ENCODE measurements around the gene SH2D1B. TPM values are rescaled to one million over a fixed set of nuclear protein-coding genes. Genes with fewer than 3 reads are reported as not detected.

Gene SH2D1B
- total RNA-seq, 3 donors from 2014 or later, result 0.11 TPM; not detected in 2

DNA sequence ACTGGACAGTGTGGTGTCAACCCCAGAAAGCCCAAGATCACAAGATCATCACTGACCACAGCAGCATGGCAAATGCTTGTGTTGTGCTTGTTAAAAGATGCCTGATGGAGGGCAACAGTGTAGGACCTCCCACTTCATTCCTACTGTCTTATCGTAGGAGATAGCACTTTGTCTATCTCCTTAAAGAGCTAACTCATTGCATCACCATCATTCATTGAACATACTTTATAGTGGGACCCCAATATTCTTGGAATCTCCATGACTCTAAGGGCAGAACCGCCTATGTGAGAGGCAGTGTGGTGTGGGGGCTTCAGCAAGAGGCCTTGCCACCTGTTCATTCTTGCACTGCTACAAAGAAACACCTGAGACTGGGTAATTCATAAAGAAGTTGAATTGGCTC lies 5.0 kb upstream of the SH2D1B start:
- DNase-seq (no peak), ATAC-seq (no peak)
- H3K36me3 Mint-ChIP-seq (ENCODE audit: insufficient read depth), result no peaks in the 10 kb centered on the region
- H3K4me3 Mint-ChIP-seq, result no peak overlapping the region
- peaks cover 28% of the 10 kb centered on the region for H3K27me3 Mint-ChIP-seq (ENCODE audit: low read depth)
- no peaks in the 10 kb centered on the region for H3K4me1 Mint-ChIP-seq (ENCODE audit: low read depth)
- no peaks in the 10 kb centered on the region for H3K9me3 Mint-ChIP-seq

DNA sequence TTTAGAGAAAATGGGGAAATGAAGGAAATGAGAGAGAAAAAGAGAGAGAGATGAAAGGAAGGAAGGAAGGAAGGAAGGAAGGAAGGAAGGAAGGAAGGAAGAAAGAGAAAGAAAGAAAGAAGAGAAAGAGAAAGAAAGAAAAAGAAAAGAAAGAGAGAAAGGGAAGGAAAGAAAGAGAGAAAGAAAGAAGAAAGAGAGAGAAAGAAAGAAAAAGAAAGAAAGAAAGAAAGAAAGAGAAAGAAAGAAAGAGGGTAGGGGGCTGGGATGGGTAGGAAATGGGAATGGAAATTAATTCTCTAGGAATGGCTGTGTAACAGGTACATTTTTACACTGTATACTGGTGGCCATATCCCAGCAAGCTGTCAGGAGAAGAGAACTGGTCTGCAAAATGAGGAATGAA lies 4.3 kb upstream of the SH2D1B start:
- H3K4me3 Mint-ChIP-seq, result no peak overlapping the region
- ATAC-seq, result no peak
- peaks cover 26% of the 10 kb centered on the region for H3K27me3 Mint-ChIP-seq (ENCODE audit: low read depth)

DNA sequence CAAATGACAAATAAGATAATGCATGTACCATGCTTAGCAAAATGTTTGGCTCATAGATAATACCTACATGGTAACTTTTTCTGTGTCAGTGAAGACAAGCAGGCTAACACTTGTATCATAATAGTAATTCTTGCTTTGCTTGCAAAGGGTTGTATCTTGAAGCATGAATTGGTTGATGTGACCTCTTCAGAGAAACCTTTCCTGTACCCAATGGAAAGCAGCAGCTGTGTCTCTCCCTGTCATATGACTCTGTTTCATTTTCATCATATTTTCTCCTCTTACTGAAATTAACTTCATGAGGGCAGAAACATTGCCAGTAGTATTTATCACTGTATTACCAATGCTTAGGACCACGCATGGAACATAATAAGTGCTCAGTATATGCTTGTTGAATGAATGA lies 4.4 kb downstream of the SH2D1B start:
- DNase-seq, result no peak

More for the DNA sequence above, 4.3 kb upstream of the SH2D1B start:
- H3K9me3 Mint-ChIP-seq, result no peaks in the 10 kb centered on the region
- no peaks in the 10 kb centered on the region for H3K4me1 Mint-ChIP-seq (ENCODE audit: low read depth)
- no peaks in the 10 kb centered on the region for H3K36me3 Mint-ChIP-seq (ENCODE audit: insufficient read depth)
- no peak for DNase-seq

DNA sequence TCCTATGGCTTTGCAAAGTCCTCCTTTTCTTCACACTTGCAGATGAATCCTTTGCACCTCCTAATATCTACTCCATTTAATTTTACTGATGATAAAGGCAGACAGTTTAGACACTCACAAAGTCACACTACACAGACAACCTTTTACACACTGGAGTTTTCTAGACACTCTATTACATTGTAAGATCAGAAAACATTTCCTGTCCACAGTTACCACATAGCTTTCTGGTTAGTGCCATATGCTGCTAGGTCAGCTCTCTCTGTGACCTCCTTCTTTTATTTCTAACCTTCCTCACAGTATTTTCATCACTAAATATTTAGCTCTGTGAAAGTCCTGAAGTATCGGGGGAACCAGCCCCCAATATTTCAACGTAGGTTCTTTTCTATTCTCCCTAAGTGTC lies 5.1 kb downstream of the SH2D1B start:
- Mint-ChIP-seq H3K36me3 (ENCODE audit: insufficient read depth) (no peaks in the 10 kb centered on the region), H3K4me1 (ENCODE audit: low read depth) (no peaks in the 10 kb centered on the region), H3K27me3 (ENCODE audit: low read depth) (peaks cover 14% of the 10 kb centered on the region), H3K4me3 (peak overlapping the region; percentile 7), H3K9me3 (no peaks in the 10 kb centered on the region)
- DNase-seq, result no peak
- no peak for ATAC-seq

More for the DNA sequence above, 4.4 kb downstream of the SH2D1B start:
- peaks cover 10% of the 10 kb centered on the region for H3K27me3 Mint-ChIP-seq (ENCODE audit: low read depth)
- H3K4me3 Mint-ChIP-seq, result no peak overlapping the region
- H3K4me1 Mint-ChIP-seq (ENCODE audit: low read depth), result no peaks in the 10 kb centered on the region
- no peaks in the 10 kb centered on the region for H3K36me3 Mint-ChIP-seq (ENCODE audit: insufficient read depth)
- no peaks in the 10 kb centered on the region for H3K9me3 Mint-ChIP-seq
- no peak for ATAC-seq

- Mint-ChIP-seq H3K4me3 (no peak overlapping the region), H3K27me3 (ENCODE audit: low read depth) (peaks cover 12% of the 10 kb centered on the region), H3K4me1 (ENCODE audit: low read depth) (no peaks in the 10 kb centered on the region), H3K9me3 (no peaks in the 10 kb centered on the region), H3K36me3 (ENCODE audit: insufficient read depth) (no peaks in the 10 kb centered on the region)
- ATAC-seq, result no peak
- no peak for DNase-seq
These were observed 6.1 kb downstream of the SH2D1B start for GRCh38 chr1:162405800-162406199.

DNA sequence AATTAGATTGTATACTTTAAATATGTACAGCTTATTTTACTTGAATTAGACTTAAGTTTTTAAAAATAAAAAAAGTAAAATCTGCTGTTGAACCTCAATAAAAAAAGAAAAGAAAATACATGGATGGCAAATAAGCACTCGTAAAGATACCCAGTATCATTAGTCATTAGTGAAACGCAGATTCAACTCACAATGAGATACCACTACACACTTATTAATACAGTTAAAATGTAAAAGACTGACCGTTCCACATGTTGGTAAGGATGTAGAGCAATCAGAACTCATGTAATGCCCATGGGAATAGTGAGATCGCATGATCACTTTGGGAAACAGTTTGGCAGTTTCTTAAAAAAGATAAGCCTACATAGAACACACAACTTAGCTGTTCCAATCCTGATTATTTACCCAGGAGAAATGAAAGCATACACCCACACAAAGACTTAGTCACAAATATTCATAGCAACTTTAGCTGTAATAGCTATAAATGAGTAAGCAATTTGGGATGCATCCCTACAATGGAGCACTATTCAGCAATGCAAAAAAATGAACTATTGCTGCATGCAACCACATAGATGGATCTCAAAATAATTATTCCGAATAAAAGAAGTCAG lies 7.3 kb downstream of the SH2D1B start:
- H3K4me1 Mint-ChIP-seq (ENCODE audit: low read depth), result no peaks in the 10 kb centered on the region

DNA sequence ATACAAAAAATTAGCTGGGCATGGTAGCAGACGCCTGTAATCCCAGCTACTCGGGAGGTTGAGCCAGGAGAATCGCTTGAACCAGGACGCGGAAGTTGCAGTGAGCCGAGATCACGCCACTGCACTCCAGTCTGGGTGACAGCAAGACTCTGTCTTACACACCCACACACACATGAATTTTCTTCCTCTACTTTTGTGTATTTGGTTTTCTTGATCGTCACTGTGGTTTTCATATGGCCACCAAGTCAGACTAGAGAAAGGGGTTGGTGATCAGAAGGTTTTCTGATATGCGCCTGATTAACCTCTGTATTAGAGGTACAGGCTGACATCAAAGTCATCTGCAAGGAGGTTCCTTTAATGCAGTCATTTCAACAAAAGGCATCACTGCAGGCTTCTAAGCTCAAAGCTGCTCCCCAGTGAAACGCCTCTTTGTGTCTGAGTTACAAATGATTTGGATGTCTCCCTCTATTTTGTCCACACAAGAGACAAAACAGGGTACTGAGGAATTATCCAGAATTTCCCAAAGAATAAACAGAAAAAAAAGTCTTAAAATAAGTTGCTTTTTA lies 11.1 kb downstream of the SH2D1B start:
- H3K4me1 Mint-ChIP-seq (ENCODE audit: low read depth), result no peaks in the 10 kb centered on the region
- no peak overlapping the region for H3K4me3 Mint-ChIP-seq
- no peaks in the 10 kb centered on the region for H3K36me3 Mint-ChIP-seq (ENCODE audit: insufficient read depth)

More for the DNA sequence above, 7.3 kb downstream of the SH2D1B start:
- no peak for DNase-seq
- no peaks in the 10 kb centered on the region for H3K9me3 Mint-ChIP-seq
- no peak for ATAC-seq
- no peak overlapping the region for H3K4me3 Mint-ChIP-seq
- peaks cover 15% of the 10 kb centered on the region for H3K27me3 Mint-ChIP-seq (ENCODE audit: low read depth)
- H3K36me3 Mint-ChIP-seq (ENCODE audit: insufficient read depth), result no peaks in the 10 kb centered on the region

GRCh38 chr1:162398999-162399580 lies 12.8 kb downstream of the SH2D1B start:
- no peaks in the 10 kb centered on the region for H3K4me1 Mint-ChIP-seq (ENCODE audit: low read depth)
- no peak for ATAC-seq

More for the DNA sequence above, 11.1 kb downstream of the SH2D1B start:
- Mint-ChIP-seq H3K9me3 (no peaks in the 10 kb centered on the region), H3K27me3 (ENCODE audit: low read depth) (peaks cover 27% of the 10 kb centered on the region)
- ATAC-seq (no peak), DNase-seq (no peak)

GRCh38 chr1:162397943-162398560 lies 13.9 kb downstream of the SH2D1B start:
- no peak overlapping the region for H3K4me3 Mint-ChIP-seq

More at GRCh38 chr1:162398999-162399580, 12.8 kb downstream of the SH2D1B start:
- Mint-ChIP-seq H3K36me3 (ENCODE audit: insufficient read depth) (no peaks in the 10 kb centered on the region), H3K27me3 (ENCODE audit: low read depth) (peaks cover 27% of the 10 kb centered on the region), H3K9me3 (no peaks in the 10 kb centered on the region), H3K4me3 (no peak overlapping the region)
- no peak for DNase-seq

DNA sequence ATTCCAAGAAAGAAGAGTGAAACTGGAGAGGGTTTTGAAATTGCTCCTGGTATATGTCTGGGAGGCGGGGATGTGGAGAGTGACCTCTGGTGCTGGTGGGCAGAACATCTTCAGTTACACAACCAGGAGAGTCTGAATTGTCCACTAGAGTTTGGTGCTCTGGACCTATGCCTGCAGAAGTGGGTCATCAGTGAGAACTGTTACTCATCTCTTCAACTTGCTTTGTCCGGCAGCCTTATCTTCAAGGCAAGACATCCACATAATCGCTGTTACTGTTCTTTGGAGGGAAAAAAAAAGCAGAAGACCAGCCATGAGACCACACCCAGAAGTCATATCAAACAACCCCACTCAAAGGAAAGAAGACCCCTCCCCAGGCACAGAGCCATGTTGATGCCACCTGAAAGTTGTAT lies 14.9 kb downstream of the SH2D1B start:
- no peak for ATAC-seq
- H3K4me3 Mint-ChIP-seq, result no peak overlapping the region
- no peaks in the 10 kb centered on the region for H3K36me3 Mint-ChIP-seq (ENCODE audit: insufficient read depth)
- peaks cover 27% of the 10 kb centered on the region for H3K27me3 Mint-ChIP-seq (ENCODE audit: low read depth)
- no peaks in the 10 kb centered on the region for H3K9me3 Mint-ChIP-seq
- no peak for DNase-seq
- no peaks in the 10 kb centered on the region for H3K4me1 Mint-ChIP-seq (ENCODE audit: low read depth)

More at GRCh38 chr1:162397943-162398560, 13.9 kb downstream of the SH2D1B start:
- Mint-ChIP-seq H3K36me3 (ENCODE audit: insufficient read depth) (no peaks in the 10 kb centered on the region), H3K27me3 (ENCODE audit: low read depth) (peaks cover 29% of the 10 kb centered on the region), H3K4me1 (ENCODE audit: low read depth) (no peaks in the 10 kb centered on the region), H3K9me3 (no peaks in the 10 kb centered on the region)
- DNase-seq (no peak), ATAC-seq (no peak)

DNA sequence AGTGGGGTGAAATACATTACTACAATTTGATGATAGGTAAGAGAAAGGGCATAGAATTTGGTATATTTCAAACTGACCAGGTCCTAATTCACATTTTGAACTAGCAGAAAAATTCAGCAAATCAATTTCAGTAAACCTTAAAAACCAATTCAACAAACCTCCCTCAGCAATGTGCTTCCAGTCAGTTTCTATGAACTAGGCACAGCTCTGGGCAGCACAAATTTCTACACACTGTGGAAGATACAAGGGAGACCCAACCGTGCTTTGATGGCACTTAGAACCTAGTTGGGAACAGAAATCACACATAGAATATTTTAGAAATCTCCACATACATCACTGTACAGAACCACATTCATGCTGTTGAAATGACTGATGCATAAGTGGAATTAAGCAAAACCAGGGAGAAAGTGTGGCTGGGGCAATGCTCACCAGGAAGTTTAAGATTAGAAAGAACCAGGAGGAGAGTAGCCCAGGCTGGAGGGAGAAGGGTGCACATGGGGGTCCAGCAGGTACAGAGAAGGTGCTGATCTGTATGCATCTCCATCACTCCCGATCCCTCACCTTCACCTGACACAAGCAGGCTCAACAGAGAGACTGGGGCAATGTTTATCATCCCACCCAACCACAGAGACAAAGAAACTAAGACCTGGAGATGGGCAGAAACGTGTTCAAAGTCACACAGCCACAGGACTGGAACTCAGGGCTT lies 15.6 kb downstream of the SH2D1B start:
- no peak for DNase-seq
- no peak for ATAC-seq
- Mint-ChIP-seq H3K27me3 (ENCODE audit: low read depth) (peaks cover 27% of the 10 kb centered on the region), H3K36me3 (ENCODE audit: insufficient read depth) (no peaks in the 10 kb centered on the region), H3K9me3 (no peaks in the 10 kb centered on the region), H3K4me1 (ENCODE audit: low read depth) (no peaks in the 10 kb centered on the region), H3K4me3 (no peak overlapping the region)

DNA sequence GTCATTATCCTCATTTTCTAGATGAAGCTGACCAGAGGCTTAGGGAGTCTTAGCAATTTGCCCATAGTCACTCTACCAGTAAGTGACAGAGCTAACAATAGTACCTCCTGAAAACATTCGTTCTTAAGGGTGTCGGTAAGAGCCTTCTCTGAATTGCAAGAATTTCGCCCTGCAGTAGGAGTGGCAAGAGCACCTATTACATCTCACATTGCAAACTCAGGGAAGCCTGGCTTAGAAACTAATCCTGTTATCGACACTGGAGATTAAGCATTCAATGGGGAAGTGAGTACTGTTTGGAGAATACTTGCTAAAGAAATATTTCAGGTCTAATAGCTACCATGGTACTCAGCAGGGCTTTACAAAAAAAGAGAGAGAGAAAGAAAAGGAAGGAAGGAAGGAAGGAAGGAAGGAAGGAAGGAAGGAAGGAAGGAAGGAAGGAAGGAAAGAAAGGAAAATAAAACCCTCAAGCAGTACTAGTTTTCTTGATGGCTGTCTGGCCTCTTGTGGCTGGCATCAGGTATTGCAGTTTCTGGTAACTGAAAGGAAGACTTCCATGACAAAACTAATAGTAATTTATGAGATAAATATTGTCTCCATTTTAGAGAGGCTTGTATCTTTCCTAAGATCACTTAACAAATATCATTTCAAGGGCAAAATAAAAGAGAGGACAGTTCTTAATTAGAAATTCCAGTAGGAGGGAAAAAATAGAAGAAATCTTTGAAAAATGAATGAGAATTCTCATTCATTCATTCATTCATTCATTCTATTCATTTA lies 20.0 kb downstream of the SH2D1B start:
- Mint-ChIP-seq H3K36me3 (ENCODE audit: insufficient read depth) (no peaks in the 10 kb centered on the region), H3K9me3 (no peaks in the 10 kb centered on the region), H3K4me1 (ENCODE audit: low read depth) (peaks cover 3% of the 10 kb centered on the region), H3K27me3 (ENCODE audit: low read depth) (peaks cover 26% of the 10 kb centered on the region), H3K4me3 (no peak overlapping the region)
- DNase-seq, result no peak
- no peak for ATAC-seq

DNA sequence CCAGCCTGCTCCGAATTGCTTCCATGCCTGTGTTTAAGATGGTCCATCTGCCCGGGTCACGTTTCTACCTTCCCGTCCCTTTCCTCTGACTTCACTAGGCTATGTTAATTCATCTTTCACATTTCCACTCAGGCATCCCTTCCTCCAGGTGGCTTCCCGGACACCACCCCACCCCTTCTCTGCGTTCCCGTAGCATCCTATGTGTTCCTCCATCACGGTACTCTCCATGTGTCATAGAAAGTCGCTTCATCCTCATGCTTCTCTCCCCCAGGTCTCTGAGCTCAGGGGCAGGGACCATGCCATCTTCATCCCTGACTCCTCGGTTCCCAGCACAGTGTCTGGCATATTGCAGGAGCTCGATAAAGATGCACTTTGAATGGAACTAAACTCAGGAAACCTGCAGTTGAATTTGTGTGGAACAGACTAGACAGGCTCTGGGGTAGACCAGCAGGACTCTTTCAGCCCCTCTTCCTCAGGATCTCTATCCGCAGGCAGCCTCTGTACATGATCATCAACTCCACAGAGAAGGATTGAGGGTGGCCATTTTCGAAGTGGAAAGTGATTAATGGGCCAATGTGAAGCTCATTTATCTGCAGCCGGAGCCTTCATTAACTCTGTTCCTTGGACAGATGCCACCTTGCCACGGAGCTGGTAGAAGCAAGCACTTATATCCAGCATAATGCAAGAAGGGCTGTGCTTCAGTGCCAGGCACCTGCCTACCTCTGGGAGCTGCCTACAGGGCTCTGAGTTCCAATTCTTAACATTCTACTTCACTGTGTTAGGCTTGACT lies 21.3 kb downstream of the SH2D1B start:
- Mint-ChIP-seq H3K4me3 (no peak overlapping the region), H3K36me3 (ENCODE audit: insufficient read depth) (no peaks in the 10 kb centered on the region)
- ATAC-seq, result no peak

More for the DNA sequence above, 21.3 kb downstream of the SH2D1B start:
- Mint-ChIP-seq H3K27me3 (ENCODE audit: low read depth) (peaks cover 22% of the 10 kb centered on the region), H3K9me3 (no peaks in the 10 kb centered on the region), H3K4me1 (ENCODE audit: low read depth) (peaks cover 3% of the 10 kb centered on the region)
- DNase-seq, result no peak

All from activated T-cell treated with anti-CD3 and anti-CD28 coated beads, Interleukin-2, amount 50 U/mL, for 4 hours (primary cell).